Fibroblast of peridontal ligament (primary cell): ENCODE data around the gene TBC1D22A.
A peak's percentile ranks its signal among the peaks of the same experiment; 100 is the strongest.
"Not testable (repeated sequence)": the region's sequence is repeated elsewhere in the genome, so short reads cannot be mapped to it uniquely, and the experiment has no call there.

ENCODE experiments used
- DNase-seq: peaks from one replicate; pipeline ENCODE4 v3.0.0-alpha.2; 2010; ENCODE audit errors: extremely low read depth

TBC1D22A gene

DNA sequence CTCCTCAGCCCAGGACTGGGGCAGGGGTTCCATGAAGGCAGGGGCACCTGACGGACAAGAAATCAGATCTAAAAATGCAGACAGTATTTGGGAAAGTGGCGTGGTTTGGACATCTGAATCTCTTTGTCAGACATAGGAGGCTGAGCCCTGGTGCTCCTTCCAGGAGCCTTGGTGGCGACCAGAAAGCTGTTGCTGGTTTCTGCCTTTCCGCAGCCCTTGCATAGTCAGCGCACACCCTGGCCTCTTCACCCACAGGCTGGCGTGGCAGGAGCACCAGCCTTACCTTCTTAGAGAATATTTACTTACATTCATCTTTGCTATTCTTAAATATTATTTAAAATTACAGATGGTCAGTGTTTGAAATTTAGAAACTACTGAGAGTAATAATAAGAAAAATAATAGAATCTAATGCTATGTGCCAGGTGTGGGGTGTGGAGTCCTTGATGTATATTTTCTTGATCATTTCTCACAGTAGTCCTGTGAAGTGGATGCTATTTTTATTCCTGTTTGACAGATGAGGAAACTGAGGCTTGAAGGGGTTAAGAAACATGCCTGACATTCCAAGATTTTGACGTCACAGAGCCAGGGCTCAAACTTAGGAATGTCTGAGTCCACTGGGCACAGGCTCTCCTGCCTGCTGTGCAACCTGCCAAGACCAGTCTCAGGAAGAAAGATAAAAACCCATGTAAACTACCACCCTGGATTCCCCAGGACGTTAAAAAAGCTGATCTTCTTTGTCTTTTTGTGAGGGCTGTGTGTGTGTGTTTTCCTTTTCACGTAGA, 51.6 kb downstream of the TBC1D22A start:
- DNase-seq = peak; percentile 56

DNA sequence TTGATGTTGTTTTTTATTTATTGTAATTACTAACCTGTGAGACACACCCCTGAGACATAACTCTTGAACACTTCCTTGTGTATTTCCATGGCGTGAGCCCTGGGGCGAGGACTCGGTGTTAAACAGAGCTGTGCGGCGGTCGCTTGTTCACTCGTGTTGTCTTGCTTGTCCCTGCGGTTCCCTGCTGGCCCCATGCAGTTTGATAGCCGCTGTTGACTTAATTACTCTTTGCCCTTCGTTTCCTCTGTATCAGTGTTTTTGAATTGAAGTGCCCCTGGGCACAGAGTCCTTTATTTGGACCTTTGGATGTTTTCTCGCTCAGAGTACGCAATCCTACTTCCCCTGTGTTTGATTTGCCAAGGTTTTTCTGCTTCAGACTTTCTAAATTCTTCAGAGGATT, 52.7 kb downstream of the TBC1D22A start:
- no peak for DNase-seq

DNA sequence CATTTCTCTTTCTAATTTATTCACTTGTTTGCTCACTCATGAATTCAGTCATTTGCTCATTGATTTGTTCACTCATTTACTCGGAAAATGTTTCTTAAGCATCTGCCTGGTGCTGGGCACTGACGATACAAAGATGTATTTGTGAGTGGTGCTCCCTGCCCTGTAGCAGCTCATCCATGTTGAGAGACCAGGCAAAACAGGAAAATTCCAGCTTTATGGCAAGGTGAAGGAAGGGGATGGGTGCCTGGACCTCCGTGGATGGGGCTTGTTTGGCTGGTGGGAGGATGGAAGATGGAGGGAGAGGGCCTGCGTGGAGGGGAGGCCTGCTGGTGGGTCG, 53.1 kb downstream of the TBC1D22A start:
- DNase-seq = no peak

DNA sequence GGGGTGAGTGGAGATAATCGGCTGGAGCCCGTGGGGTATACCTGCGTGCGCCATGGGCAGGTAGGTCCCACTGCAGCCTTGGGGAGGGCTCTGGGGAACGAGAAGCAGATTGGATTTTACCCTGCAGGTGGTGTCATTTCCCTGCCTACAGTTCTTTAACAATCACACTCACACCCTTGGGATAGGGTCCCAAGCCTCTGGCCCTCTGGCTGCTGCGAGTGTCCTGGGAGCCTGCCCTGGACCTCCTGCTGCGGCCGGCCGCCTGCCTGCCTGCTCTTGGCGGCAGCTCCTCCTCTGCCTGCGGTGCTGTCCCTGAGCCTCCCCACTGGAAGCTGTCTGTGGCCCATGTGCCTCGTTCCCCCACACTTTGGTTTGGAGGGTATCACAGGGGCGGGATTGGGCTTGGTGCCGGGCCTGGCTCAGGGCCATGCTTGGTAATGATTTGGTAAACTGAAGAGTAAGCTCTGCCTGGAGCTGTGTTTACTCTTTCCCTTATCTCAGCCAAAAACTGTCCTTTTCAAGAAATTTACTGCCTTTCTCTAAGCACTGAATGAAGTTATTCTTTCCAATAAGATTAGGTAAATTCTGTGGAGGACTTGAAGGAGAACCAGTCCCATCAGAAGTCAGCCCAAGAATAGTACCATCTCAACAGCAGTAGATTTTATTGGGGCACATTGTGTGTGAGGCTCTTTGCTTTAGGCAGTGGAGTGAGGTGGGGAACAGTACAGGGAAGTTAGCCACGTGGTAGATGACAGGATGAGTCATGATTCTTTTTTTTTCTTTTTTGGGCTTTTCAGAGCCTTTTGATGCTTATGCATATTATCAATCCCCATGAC, 53.7 kb downstream of the TBC1D22A start:
- peak; percentile 69 for DNase-seq

DNA sequence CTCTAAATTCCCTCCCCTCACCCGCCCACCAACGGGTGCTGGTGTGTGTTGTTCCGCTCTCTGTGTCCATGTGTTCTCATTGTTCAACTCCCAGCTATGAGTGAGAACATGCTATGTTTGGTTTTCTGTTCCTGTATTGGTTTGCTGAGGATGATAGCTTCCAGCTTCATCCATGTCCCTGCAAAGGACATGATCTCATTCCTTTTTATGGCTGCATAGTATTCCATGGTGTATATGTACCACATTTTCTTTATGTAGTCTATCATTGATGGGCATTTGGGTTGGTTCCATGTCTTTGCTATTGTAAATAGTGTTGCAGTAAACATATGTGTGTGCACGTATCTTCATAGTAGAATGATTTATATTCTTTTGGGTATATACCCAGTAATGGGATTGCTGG, 54.9 kb downstream of the TBC1D22A start:
- DNase-seq = not testable (repeated sequence)

DNA sequence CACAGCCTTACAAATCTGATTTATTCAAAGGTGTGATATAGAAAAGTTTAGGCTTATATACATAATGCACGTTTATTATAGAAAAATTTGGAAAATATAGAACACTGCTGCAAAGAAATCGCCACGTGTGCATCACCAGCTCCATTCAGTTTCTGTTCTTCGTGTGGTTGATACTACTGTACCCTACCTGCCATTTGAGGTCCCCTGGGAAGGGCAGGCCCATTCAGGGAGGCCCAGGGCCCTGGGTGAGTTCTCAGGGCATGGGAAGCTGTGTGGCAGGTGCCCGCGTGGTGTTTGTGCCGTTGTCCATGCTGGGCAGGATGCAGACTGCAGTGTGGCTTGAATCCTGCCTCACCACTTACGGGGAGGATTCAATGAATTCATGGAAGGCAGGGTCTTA, 60.8 kb downstream of the TBC1D22A start:
- no peak for DNase-seq

DNA sequence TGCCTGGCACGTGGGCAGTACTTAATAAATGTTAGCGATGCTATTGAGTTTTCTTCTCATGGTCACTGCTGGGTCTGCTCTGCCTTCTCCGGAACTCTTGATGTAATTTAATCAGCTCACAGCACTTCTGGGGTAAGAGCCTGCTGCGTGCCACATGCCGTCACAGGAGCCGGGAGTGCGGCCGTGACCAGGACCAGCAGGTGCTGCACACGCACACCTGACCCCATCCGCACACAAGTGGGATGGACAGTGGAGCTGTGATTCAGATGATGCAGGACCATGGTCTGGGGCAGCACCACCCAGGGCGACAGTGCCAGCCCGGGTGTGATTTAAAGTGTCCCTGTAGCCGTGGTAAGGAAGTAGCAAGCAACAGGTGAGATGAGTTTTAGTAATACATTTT, 61.2 kb downstream of the TBC1D22A start:
- DNase-seq = no peak

DNA sequence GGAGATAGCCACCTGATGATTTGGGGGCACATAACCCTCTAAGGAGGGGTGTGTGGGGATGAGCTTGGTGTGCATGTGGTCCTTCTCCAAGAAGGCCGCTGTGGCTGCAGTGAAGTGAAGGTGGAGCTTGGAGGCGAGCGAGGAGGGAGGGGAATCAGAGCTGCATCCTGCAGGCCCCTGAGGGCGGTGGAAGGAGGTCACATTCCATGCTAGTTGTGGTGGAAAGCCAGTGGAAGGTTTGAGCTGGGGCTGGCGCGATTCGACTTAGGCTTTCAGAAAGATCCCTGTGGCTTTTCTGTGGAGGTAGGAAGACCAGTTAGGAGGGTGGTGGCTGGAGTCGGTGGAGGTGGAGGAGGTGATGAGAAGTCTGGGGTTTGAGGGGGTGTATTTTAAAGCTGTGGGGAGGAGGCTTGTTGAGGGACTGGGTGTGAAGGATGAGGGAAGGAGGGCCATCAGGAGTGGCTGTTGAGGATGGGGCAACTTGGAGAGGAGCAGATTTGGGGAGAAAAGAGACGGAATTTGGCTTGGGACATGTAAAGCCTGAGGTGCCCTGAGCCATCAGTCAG, 62.0 kb downstream of the TBC1D22A start:
- no peak for DNase-seq

DNA sequence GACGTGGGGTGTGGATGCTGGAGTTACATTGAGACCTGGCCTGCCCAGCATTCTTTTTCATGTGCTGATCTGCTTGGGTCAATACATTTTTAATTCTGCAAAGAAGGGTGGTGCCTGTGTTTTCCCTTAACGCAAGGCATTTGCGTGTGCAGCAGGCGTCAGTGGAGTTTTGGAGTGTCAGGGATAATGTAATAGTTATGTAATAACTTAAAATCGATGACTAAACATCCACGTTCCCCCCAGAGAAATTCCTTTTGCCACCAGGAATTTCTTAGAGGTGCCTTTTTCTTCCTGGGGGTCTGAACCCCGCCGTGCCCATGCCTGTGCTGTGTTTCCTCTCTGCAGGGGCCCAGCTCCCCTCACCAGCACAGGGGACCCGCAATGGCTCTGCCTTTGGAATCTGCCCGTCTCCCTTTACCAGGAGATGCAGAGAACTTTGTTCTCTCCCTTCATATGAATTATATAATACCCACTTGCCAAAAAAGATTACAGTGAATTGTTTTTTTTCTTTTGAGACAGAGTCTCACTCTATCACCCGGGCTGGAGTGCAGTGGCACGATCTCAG, 62.6 kb downstream of the TBC1D22A start:
- no peak for DNase-seq

DNA sequence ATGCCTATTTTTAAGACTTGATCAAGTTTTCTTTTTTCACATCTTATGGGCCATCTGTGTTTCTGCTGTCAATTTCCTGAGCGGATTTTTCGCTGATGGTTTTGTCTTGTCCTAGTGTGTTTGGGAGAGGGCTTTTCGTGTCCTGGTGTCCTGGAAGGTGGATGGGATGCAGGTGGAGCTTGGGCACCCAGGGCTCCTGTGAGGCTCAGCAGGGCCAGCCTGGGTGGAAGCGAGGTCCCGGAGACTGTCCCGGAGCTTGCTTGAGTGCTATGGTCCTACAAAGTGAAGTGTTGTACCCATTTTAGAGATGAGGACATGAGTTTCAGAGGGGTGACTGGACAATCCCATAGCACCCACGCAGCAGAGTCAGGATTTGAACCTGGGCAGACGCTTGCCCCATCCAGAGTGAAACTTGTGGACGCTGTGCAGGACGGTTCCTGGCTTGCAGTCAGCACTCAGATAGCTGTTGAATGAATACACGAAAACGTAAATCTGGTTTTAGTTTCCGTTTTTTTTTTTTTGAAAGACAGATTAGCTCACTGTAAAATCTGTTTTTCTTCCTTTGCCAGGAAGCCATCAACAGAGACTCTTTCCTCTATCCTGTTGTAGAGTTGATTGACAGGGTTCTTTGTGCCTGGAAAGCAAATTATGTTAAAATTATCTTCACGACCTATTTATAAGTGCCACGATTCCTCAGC, 64.1 kb downstream of the TBC1D22A start:
- DNase-seq = no peak

DNA sequence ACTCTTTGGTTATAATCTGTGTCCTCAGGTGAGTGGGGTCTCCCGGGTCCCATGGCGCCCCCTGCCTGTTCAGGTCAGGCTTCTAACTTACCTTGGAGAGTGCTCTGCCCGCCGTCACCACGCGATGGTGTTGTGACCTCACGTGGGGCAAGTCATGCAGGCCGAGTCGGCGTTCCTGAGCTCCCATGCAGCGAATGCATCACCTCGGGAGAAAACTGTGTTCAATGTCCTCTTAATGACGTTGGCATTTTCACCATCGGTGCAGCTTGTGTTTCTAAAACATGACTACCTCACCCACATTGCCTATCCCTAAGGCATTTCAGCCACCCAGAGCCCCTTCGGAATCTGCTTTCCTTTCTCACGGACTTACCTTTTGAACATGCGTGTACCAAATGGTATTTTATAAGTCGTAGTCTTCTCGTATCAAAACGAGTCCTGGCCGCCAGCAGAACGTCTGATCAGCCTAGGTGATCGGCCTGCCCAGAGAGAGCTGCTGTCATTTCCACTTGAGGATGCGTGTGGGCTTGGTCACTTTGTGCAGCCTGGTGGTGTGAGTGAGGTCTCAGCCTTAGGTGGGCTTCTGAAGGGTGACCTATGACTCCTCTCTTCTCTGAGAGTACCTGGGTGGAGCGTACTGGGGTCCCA, 64.8 kb downstream of the TBC1D22A start:
- no peak for DNase-seq

DNA sequence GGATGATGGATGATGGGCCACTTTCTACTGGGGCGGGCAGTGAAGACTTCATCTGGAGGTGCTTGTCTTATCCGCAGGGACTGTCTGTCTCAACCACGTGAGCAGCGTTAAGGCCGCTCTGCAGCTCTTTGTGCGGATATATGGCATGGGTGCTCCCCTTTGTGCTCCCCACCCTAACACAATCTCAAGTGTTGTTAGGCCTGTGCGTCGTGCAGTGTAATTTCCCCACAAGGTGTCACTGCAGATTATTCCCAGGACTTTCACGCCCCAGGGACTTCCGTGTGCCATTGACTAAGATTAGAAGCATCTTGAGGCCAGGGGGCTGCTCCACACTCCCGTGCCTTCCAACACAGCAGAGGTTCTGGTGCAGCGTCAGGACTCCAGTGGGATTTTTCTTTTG, 65.3 kb downstream of the TBC1D22A start:
- DNase-seq = no peak

DNA sequence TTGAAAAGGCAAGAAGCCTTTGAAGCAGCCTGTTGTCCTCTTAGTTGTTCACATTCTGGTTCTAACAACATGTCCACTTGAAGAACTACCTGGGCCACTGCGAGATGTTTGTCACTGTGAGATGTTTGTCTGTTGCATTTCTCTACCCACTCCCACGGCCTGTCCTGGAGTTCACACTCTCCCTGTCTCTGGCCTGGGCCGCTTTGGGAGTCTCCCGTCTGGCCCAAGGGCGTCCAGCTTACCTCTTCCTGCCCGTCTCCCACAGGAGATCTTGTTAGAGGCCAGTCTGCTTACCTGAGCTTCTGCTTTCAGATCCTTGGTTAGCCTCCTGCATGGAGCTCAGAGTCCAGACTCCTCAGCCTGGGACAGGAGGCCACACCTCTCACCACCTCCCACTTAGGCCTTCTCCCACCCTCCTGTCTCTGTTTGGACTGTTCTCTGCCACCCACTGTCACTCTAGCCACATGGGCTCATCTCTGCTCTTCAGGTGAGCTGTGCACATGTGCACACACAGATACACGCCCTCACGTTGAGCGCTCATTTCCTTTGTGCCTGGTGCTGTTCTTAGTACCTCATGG, 66.0 kb downstream of the TBC1D22A start:
- DNase-seq = no peak

DNA sequence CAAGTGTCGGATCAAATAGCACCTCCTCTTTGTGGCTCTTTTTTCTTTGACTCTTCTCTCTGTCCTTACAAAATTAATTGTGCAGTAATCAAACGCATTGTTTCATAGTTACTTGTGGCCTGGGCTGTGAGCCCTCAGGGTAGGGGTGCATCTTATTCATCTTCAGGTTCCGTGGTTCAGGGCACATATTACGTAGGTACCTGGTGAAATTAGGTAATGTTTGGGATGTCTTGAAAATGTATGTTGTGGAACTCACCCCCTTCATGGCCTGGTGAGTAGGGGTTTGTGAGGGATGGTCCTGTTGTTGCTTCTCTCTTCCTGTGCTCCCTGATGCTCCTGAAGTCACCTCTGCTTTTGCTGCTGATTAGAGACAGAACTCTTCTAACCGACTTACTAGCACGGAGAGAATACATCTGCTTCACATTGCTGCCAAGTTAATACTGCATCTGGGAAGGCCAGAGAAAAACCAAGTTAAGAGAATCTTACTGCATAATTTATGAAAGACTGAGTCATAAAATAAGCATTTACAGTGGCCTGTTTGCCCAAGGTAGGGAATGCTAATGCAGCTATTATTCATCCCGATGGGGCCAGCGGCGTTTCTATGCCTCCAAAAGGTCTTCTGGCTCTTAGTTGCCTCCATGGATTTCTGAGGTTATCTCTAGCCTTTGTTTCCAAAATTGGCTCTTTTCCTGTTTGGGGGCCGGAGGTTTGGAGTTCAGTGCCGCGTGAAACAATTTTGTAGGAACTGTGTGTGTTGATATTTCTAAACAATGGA, 66.9 kb downstream of the TBC1D22A start:
- DNase-seq = peak; percentile 90

DNA sequence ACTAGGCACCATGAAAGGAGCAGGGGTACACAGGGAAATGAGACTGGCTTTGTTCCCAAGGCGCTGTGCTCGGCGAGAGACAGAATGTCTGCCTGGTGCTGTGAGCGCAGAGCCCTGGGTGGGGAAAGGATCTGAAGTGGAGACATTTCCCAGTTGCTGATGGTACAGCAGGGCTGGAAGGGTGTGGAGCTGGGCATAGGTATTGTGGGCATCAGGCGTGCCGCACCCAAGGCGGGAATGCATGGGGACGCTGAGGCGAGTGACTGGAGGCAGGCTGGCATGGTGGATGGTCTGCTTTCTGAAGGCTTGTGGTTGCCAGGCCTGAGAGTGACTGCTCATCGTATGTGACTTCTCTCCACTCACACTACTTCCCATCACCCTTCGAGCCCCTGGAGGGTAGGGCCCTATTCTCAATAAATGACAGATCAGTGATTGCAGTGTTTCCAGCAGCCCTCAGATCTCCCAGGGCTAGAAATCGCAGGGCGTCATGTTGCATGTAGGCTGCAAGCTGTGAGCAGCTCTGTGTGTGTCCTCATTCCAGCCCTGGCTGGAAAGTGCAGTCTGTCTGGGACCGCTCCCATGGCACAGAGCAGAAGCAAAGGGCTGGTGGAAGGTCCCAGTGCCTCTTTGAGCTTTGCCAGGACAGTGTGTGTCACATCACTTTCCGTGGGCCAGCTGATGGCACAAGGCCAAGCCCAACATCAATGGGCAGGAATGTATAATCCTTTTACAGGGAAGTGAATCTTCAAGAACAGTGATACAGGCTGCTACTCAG, 67.7 kb downstream of the TBC1D22A start:
- peak; percentile 23 for DNase-seq

DNA sequence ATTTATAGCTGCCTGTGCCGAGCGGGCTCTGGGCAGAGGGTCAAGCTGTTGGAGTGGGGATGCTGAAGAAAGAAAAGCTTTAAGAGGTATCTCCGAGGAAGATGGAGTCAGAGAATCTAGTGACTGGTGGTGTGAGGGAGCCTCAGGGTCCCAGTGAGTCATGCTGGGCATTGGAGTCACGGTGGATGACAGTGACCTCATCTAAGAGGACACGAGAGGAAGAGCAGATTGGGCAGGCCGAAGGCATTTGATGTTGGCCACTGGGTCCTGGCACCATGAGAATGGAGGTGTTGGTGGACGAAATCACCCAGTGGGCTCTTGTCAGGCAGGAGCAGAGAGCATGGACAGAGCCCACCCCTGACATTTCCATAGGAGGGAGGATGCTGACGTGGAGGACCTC, 68.4 kb downstream of the TBC1D22A start:
- DNase-seq = no peak

DNA sequence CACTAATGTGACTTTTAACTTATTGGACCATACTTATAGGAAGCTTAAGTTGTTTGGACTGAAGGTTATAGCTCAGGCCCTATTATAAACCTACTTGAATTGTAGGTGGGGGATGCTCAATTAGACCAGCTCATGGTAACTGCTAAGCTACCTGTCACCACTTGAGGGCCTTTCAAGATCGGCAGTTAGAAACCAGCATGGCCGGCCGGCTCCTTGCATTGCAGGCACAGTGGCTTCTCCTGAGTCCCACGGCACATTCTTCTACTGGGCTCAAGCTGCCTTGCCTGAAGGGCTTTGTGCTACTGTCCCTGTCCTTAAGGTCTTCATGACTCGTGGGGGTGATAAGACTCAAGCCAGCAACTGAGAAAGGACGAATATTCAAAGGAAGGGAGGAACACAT, 70.8 kb downstream of the TBC1D22A start:
- DNase-seq = no peak

DNA sequence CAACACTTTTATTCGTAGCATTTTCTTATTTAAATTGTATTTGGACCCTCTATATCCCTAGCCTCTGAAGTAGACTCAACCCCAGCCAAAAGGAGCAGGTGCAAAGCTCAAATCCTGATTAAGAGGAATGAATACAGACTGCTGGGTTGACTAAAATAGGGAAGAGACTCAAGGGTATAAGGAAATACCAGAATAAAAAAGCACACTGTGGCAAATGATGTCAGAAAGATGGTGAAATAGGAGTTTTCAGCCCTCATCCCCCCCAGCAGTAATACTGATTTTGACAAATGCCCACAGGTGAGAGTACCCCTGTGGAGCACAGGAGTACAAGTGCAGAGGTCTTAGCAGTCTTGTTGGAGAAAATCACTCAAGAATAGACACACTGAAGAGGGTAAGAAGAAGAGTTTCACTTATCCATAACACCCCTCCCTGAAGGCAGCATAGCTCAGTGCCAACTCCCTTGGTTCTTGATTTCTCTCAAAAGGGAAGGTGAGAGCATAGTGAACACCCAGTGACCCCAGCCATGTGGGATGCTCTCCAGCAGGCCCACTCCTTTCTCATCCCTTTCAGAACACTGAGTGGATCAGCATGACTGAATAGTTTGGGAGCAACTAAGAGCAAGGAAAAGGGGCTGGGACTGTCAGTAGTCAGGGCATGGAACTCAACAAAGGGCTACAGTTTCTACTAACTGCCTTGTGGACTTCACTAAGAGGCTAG, 71.7 kb downstream of the TBC1D22A start:
- DNase-seq = no peak

DNA sequence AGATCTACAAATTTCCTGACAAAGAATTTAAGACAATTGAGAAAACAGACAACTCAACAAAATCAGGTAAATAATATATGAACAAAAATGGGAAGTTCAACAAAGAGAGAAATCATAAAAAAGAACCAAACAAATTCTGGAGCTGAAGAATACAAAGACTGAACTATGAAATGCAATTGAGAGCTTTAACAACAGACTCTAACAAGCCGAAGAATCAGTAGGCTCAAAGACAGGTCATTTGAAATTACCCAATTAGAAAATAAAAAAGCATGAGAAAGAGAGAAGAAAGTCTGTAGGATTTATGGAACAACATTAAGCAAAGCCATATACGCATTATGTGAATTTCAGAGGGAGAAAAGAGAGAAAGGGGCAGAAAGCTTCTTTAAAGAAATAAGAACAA, 72.8 kb downstream of the TBC1D22A start:
- DNase-seq = no peak
